HG03378 (cell line): ENCODE results near the gene IRF2BPL.

Source experiments
- ATAC-seq: cut with Tn5 transposase; IDR thresholded peaks from one replicate; pipeline ENCODE4 v1.9.1; 2021; ENCODE audit warnings: mild to moderate bottlenecking, moderate library complexity; ENCODE audit not compliant: unreplicated experiment

IRF2BPL gene

GRCh38 chr14:77055306-77055705 is 26.8 kb upstream of the IRF2BPL start:
- no peak for ATAC-seq

- ATAC-seq, result no peak
These were observed 24.7 kb upstream of the IRF2BPL start for GRCh38 chr14:77053046-77053841.

GRCh38 chr14:77052281-77053044 is 24.0 kb upstream of the IRF2BPL start:
- no peak for ATAC-seq

GRCh38 chr14:77051116-77051515 is 22.6 kb upstream of the IRF2BPL start:
- ATAC-seq, result no peak

GRCh38 chr14:77046721-77047120 is 18.2 kb upstream of the IRF2BPL start:
- ATAC-seq, result no peak

GRCh38 chr14:77045238-77046162 is 17.0 kb upstream of the IRF2BPL start:
- ATAC-seq, result no peak

- ATAC-seq, result no peak
These were observed 16.3 kb upstream of the IRF2BPL start for GRCh38 chr14:77044783-77045237.

- no peak for ATAC-seq
These were observed 15.5 kb upstream of the IRF2BPL start for GRCh38 chr14:77043984-77044485.

GRCh38 chr14:77043177-77043983 is 14.9 kb upstream of the IRF2BPL start:
- ATAC-seq, result no peak

GRCh38 chr14:77041881-77042545 is 13.5 kb upstream of the IRF2BPL start:
- no peak for ATAC-seq

- no peak for ATAC-seq
These were observed 12.5 kb upstream of the IRF2BPL start for GRCh38 chr14:77040741-77041653.

GRCh38 chr14:77040059-77040740 is 11.7 kb upstream of the IRF2BPL start:
- ATAC-seq, result peak; percentile 65

GRCh38 chr14:77039285-77040058 is 11.0 kb upstream of the IRF2BPL start:
- ATAC-seq, result no peak

GRCh38 chr14:77037938-77038568 is 9.5 kb upstream of the IRF2BPL start:
- ATAC-seq, result no peak

GRCh38 chr14:77037215-77037937 is 8.9 kb upstream of the IRF2BPL start:
- ATAC-seq, result no peak
